Stimulated activated CD4-positive, alpha-beta T cell treated with anti-CD3 and anti-CD28 coated beads, Interleukin-12 subunit alpha, Interleukin-12 subunit beta, amount 100 ng/mL, for 4 hours (primary cell): ENCODE data around the gene RPGRIP1.
"Not testable (repeated sequence)": the region's sequence is repeated elsewhere in the genome, so short reads cannot be mapped to it uniquely, and the experiment has no call there.

Experiments
- DNase-seq: peaks from one replicate; pipeline ENCODE4 v3.0.0-alpha.2; 2020

Gene RPGRIP1

DNA sequence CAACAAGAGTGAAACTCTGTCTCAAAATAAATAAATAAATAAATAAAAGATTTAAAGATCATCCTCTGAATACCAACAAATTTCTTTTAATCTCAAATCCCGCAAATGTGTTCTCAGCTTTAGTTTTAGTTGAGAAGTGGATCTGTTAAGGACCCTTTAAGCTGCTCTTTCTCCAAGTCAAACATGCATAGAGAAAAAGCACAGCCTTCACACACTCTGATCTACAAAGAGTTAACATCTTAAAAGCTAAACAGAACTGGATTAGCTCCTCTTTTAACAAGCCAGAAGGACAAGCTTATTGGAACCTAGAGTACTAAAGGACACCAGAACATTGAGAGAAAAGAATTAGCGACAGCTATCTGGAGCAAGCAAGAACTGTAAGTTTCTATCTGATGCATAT, at the start of gene RPGRIP1:
Gene RPGRIP1, plus strand, starts transcription at position 301 of the 400 bp plus-strand sequence. CDS start 7,894 bp downstream, outside the sequence.
- DNase-seq = no peak

DNA sequence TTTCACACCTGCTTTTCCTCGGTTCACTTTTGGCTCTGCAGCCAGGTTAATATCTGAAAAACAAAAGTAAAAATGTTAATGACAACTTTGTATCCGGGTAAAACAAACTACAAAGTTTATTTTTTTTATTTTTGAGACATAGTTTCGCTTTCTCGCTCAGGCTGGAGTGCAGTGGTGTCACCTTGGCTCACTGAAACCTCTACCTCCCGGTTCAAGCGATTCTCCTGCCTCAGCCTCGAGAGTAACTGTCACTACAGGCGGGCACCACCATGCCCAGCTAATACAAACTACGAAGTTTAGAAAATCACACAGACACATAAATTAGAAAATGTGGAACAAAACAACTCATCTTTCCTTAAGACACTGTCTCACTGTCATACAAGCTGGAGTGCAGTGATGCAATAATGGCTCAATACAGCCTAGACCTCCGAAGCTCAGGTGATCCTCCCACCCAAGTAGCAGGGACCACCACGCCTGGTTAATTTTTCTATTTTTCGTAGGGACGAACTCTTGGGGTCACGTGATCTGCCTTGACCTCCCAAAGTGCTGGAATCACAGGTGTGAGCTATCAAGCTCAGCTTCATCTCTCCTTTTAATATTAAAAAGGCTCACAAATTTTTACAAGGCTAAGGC, 48.7 kb upstream of the RPGRIP1 start:
- DNase-seq = no peak

- DNase-seq = no peak
Observed at GRCh38 chr14:21233457-21234076, 46.3 kb upstream of the RPGRIP1 start.

GRCh38 chr14:21234112-21234511, 45.8 kb upstream of the RPGRIP1 start:
- no peak for DNase-seq

DNA sequence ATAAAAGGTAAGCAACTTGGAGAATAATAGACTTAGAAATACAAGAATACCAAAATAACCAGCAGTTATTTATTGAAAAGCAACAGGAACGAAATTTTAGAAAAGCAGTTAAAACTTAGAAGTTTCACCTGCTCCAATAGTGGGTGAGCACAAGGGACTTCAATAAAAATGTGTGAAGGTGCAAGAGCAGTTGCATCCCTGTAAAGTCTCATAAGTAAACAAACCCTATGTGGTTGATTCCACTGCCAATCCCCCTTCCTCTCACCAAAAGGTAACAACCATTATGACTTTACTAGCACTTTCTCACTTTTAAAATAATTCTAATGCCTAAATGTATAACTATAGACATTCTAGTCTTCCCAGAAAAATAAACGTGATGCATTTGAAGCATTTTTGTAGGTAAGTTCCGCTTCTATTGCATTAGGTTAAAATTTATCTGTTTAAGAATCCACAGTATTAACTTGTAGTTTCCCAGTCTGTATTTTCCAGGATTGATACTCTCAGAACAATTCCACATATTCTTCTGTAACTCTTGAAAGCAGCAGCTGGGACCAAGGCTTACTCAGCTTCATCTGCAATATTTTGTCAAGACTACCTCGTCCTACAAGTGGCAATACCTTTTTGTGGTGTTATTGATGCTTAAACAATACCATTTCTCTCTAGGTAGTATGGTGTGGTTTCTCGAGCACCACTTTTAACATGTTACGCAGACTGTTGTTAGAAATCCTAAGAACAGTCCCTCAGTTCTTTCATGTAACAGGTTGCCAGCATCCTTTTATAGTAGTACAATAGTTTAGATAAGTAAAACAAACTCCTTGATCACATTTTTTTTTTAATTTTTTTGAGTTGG, 42.7 kb upstream of the RPGRIP1 start:
- no peak for DNase-seq

DNA sequence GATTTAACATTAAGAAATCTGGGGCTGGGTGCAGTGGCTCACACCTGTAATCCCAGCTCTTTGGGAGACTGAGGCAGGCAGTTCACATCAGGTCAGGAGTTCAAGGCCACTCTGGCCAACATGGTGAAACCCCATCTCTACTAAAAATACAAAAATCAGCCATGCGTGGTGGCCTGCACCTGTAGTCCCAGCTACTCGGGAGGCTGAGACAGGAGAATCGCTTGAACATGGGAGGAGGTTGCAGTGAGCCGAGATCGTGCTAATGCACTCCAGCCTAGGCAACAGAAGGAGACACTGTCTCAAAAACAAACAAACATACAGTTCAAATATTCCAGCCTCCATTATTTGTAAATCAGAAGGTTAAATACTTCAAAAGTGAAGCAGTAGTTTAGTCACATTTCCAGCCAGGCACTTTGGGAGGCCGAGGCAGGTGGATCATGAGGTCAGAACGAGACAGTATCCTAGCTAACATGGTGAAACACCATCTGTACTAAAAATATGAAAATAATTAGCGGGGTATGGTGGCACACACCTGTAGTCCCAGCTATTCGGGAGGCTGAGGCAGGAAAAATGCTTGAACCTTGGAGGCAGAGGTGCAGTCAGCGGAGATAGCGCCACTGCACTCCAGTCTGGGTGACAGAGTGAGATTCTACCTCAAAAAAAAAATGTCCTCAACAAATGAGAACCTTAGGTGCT, 40.9 kb upstream of the RPGRIP1 start:
- no peak for DNase-seq

DNA sequence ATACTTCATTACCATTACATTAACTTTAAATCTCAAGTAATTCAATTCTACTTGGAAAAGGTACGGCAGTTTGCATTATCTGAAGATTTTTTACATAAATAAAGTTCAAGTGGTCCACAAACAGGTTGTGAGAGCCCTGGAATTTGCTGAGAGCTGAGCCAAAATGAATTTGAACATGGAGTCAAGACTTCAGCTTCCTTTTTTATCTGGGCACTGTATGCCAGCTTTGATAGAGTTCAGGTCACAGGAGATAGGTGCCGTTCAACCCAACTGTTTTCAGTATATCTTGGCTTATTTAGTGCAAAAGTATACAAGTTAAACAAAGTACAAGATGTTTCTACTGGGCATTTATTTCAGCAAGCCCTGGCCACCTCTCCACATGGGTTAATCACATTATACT, 39.5 kb upstream of the RPGRIP1 start:
- no peak for DNase-seq

- DNase-seq = no peak
Observed at GRCh38 chr14:21241218-21241819, 38.6 kb upstream of the RPGRIP1 start.

- no peak for DNase-seq
Observed at GRCh38 chr14:21244544-21244943, 35.3 kb upstream of the RPGRIP1 start.

- DNase-seq = no peak
Observed at GRCh38 chr14:21245813-21246212, 34.1 kb upstream of the RPGRIP1 start.

DNA sequence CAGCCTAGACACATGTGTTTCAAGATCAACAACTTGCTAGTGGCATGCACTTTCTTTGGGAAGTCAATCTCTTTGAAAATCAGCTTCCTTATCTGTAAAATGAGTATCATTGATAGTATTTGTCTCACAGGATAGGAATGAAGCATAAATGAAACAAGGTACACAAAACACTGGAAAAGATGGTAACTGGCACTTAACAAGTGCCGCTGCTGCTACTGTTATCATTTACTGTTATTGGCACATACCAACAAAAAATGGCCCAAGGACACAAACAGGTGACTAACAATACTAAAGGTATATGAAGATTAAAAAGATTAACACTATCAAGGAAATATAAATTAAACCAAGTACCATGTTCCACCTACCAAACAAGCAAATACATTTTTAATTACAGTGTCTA, 31.5 kb upstream of the RPGRIP1 start:
- DNase-seq = no peak

GRCh38 chr14:21248739-21249411, 31.0 kb upstream of the RPGRIP1 start:
- no peak for DNase-seq

- DNase-seq = no peak
Observed at GRCh38 chr14:21251215-21251614, 28.7 kb upstream of the RPGRIP1 start.

DNA sequence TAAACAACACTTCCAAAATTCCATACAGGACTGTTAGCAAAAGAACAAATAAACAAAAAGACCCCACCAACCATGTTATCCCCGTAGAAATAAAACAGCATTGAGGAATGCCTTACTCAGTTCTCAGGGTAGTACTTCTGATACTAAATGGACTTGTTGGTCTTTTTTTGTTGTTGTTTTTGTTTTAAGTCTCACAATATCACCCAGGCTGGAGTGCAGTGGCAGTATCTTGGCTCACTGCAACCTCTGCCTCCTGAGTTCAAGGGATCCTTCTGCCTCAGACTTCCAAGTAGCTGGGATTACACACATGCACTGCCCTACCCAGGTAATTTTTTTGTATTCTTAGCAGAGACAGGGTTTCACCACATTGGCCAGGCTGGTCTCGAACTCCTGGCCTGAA, 27.7 kb upstream of the RPGRIP1 start:
- DNase-seq = no peak

- DNase-seq = no peak
Observed at GRCh38 chr14:21255385-21256101, 24.3 kb upstream of the RPGRIP1 start.

- not testable (repeated sequence) for DNase-seq
Observed at GRCh38 chr14:21256102-21256447, 23.8 kb upstream of the RPGRIP1 start.

DNA sequence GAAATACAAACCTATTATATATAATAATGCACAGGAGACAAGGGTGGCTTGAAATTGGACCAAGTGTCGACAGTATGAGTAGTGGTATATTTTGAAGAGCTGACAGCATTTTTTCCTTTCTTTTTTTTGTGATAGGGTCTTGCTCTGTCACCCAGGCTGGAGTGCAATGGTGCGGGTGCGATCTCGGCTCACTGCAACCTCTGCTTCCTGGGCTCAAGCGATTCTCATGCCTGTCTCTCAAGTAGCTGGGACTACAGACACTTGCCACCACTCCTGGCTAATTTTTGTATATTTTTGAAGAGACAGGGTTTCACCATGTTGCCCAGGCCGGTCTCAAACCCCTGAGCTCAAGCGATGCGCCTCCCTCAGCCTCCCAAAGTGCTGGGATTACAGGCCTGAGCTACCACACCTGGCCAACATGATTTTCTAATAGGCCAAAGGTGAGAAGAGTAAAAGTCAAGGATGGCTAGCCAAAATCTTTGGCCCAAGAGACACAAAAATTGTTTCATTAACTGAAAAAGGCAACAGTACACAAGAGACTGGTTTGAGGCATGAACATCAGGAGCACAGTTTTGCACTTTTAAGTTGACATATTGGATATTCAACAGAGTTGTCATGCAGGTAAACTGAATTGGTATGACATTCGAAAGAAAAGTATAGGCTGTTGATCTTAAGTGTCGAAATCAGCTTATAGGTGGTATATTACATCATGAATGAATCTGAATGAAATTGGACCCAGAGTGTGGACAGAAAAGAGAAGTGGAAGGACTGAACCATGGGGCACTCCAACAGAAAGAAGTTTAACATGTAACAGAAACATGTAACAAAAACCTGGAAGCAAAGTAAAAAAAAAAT, 23.1 kb upstream of the RPGRIP1 start:
- DNase-seq = no peak

- no peak for DNase-seq
Observed at GRCh38 chr14:21257394-21257909, 22.4 kb upstream of the RPGRIP1 start.

- no peak for DNase-seq
Observed at GRCh38 chr14:21258005-21258888, 21.6 kb upstream of the RPGRIP1 start.
